Sigmoid colon (tissue), 7 donors: Measurements from ENCODE around the gene FMNL2. TPM values are rescaled to one million over a fixed set of nuclear protein-coding genes. Genes with fewer than 3 reads are reported as not detected.

Source experiments
- DNase-seq: peaks from one replicate; pipeline ENCODE4 v3.0.0-alpha.2; 2019
- H3K27ac ChIP-seq, 4 donors: fragments of 200-600 bp; sonication (generic); one replicate each; pipeline ENCODE4 v1.5.1; 2016 to 2019; ENCODE audit warnings: mild to moderate bottlenecking in 1 of 4
- H3K27me3 ChIP-seq, 3 donors: fragments of 200-600 bp; sonication (generic); one replicate each; pipeline ENCODE4 v1.5.1; 2019; ENCODE audit warnings: mild to moderate bottlenecking in 1 of 3
- H3K36me3 ChIP-seq, 4 donors: fragments of 200-600 bp; sonication (generic); one replicate each; pipeline ENCODE4 v1.5.1; 2016 to 2019
- H3K4me1 ChIP-seq, 4 donors: fragments of 200-600 bp; sonication (generic); one replicate each; pipeline ENCODE4 v1.5.1; 2017 to 2019
- H3K4me3 ChIP-seq, 4 donors: fragments of 200-600 bp; sonication (generic); one replicate each; pipeline ENCODE4 v1.5.1; 2017 to 2019; ENCODE audit warnings: mild to moderate bottlenecking in 2 of 4, moderate library complexity in 1 of 4
- H3K9me3 ChIP-seq, 4 donors: fragments of 200-600 bp in 3 of 4; sonication (generic) in 3 of 4; one replicate each; pipeline versions ENCODE4 v1.5.1 to v1.6.1; 2013 to 2019
- EP300 ChIP-seq, 4 donors: sonication (generic); formaldehyde crosslinking; IDR thresholded peaks; one replicate each; pipeline ENCODE4 v1.6.1; 2017; ENCODE audit warnings: antibody characterized with exemption in 4 of 4
- POLR2A ChIP-seq, 2 donors: fragments of 450-650 bp; IDR thresholded peaks; one replicate each; pipeline ENCODE4 v1.6.1; 2016; ENCODE audit warnings: antibody characterized with exemption in 2 of 2, mild to moderate bottlenecking in 2 of 2, moderate library complexity in 2 of 2
- POLR2AphosphoS5 ChIP-seq, 4 donors: sonication (generic); formaldehyde crosslinking; IDR thresholded peaks; one replicate each; pipeline ENCODE4 v1.6.1; 2017; ENCODE audit warnings: antibody characterized with exemption in 4 of 4
- WGBS, 2 donors: extraction: QIAGEN DNeasy Blood & Tissue Kit; methylation state at CpG; one replicate each; pipeline ENCODE4 v1.1.7; 2013; 5-methylcytosine and 5-hydroxymethylcytosine counted together
- intact Hi-C: fragments of 100-400 bp; cut with DNase I; formaldehyde crosslinking; loops from one replicate; pipeline ENCODE4 v1.15.1; 2023
- polyA plus RNA-seq, 3 donors: library from polyadenylated mRNA; stranded (reverse); fragments of 200-250 nt; gene quantifications; one replicate each; pipeline ENCODE4 v1.2.3, GENCODE V29; 2013
- total RNA-seq, 4 donors: library from RNA; depleted of rRNA; stranded (reverse); fragments of >200 nt; gene quantifications; one replicate each; pipeline ENCODE4 v1.1.0, GENCODE V29; 2016
- TF ChIP-seq, protein P1 (sequence below), 4 experiments: fragments of 450-650 bp in 3 of 4; fragments of 200-600 bp in 1 of 4; IDR thresholded peaks; one replicate each; pipeline ENCODE4 v1.5.1; 2016 to 2019; ENCODE audit warnings: antibody characterized with exemption in 4 of 4, mild to moderate bottlenecking in 3 of 4, moderate library complexity in 2 of 4
- donor health status: healthy with polysubstance abuse.
- donor health status: Bipolar disorder and iron deficiency.
- donor health status: healthy.

The FMNL2 gene
- total and polyA plus RNA-seq, 7 donors, result 9.4 to 30.5 (median 17.8) TPM

DNA sequence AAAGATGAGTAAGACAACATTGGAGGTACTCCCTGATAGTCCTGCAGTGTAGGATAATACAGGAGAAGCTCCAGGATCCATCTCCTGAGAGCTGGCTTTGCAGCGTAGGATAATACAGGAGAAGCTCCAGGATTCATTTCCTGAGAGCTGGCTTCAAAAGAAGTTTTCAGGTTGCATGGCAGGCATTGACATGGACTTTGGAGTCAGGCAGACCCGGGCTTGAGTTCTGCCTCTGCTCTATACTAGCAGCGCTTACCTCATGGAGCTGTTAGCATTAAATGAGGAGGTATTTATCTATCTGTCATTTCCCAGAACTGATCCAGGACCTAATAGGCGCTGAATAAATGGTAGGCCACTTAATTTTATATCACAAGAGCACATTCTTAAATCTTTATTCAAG lies 97.8 kb downstream of the FMNL2 start:
- no peaks in the 10 kb centered on the region for H3K9me3 ChIP-seq
- peaks cover 0 to 44% (median 30%) of the 10 kb centered on the region in 4 donors for H3K4me1 ChIP-seq
- H3K4me3 ChIP-seq, result no peak overlapping the region
- no peak for DNase-seq
- H3K27me3 ChIP-seq, result no peaks in the 10 kb centered on the region
- H3K36me3 ChIP-seq, result no peaks in the 10 kb centered on the region
- WGBS, 2 donors, result 85 to 90% methylated on average over 4 of the region's 4 CpGs
- intact Hi-C loops, result no loop called here
- no peak for TF ChIP-seq POLR2AphosphoS5 (IDR thresholded peaks at IDR 0.05)
- H3K27ac ChIP-seq, result peak overlapping the region in 3 of 4 donors; percentile 2 to 38 (median 35)

DNA sequence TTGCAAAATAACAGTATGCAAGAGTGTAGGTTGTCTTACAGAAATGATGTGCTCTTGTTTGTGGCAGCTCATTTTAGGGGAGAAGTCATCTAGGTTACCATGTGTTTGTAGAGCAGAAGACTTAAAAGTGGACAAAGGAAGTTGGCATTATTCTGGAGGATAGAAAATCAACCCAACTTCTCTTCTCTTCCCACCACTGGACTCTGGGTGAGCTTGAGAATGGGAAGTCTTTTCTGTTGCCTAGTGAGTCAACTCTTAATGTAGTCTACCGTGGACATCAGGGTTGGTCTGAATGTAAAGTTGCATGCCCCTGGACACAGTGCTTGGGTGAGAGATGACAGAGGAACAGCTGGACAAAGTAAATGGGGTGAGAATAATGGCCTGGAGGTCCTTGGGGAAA lies 98.3 kb downstream of the FMNL2 start:
- WGBS, 2 donors, result 91 to 93% methylated on average over 1 of the region's 1 CpG
- Histone ChIP-seq H3K4me3 (no peak overlapping the region), H3K27me3 (no peaks in the 10 kb centered on the region), H3K4me1 (peaks cover 0 to 43% (median 30%) of the 10 kb centered on the region in 4 donors), H3K27ac (peak overlapping the region in 2 of 4 donors; percentile 35 to 38), H3K36me3 (no peaks in the 10 kb centered on the region), H3K9me3 (no peaks in the 10 kb centered on the region)
- TF ChIP-seq, protein P1, sequence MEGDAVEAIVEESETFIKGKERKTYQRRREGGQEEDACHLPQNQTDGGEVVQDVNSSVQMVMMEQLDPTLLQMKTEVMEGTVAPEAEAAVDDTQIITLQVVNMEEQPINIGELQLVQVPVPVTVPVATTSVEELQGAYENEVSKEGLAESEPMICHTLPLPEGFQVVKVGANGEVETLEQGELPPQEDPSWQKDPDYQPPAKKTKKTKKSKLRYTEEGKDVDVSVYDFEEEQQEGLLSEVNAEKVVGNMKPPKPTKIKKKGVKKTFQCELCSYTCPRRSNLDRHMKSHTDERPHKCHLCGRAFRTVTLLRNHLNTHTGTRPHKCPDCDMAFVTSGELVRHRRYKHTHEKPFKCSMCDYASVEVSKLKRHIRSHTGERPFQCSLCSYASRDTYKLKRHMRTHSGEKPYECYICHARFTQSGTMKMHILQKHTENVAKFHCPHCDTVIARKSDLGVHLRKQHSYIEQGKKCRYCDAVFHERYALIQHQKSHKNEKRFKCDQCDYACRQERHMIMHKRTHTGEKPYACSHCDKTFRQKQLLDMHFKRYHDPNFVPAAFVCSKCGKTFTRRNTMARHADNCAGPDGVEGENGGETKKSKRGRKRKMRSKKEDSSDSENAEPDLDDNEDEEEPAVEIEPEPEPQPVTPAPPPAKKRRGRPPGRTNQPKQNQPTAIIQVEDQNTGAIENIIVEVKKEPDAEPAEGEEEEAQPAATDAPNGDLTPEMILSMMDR (IDR thresholded peaks at IDR 0.05), result no peak
- no peak for TF ChIP-seq POLR2A (IDR thresholded peaks at IDR 0.05)
- no peak for TF ChIP-seq POLR2AphosphoS5 (IDR thresholded peaks at IDR 0.05)
- no peak for TF ChIP-seq EP300 (IDR thresholded peaks at IDR 0.05)
- DNase-seq, result no peak
- intact Hi-C loops, result no loop called here

DNA sequence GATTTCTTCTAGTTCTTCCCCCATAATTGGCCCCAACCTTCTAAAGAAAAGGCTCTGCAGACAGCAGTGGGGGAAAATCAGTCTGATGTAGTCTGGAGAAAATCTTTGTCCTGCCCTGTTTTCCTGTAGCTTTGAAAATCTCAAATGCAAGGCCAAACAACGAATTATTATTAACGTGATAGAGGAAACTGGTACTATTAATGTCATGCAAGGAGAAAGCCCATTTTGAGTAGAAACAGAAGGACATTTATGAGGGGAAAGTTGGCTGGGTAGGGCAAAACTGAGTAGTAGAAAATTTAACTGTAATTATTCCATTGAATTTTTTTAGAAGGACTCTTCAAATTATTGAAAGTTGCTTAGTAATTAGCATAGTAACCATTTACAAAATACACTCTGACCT lies 98.8 kb downstream of the FMNL2 start:
- Histone ChIP-seq H3K27me3 (no peaks in the 10 kb centered on the region), H3K4me3 (no peak overlapping the region), H3K36me3 (no peaks in the 10 kb centered on the region), H3K4me1 (peaks cover 0 to 39% (median 31%) of the 10 kb centered on the region in 4 donors), H3K9me3 (no peaks in the 10 kb centered on the region), H3K27ac (peak overlapping the region in 2 of 4 donors; percentile 35 to 38)
- intact Hi-C loops, result no loop called here
- no peak for DNase-seq
- WGBS, 2 donors, result 77 to 95% methylated on average over 2 of the region's 2 CpGs
- TF ChIP-seq, protein P1 (IDR thresholded peaks at IDR 0.05), result no peak
- TF ChIP-seq EP300 (IDR thresholded peaks at IDR 0.05), result peak in 3 of 4 donors; percentile 12 to 71 (median 60)
- peak; percentile 79 to 97 (median 92) for TF ChIP-seq POLR2AphosphoS5 (IDR thresholded peaks at IDR 0.05)
- no peak for TF ChIP-seq POLR2A (IDR thresholded peaks at IDR 0.05)

- Histone ChIP-seq H3K27me3 (no peaks in the 10 kb centered on the region), H3K36me3 (no peaks in the 10 kb centered on the region), H3K27ac (no peak overlapping the region), H3K4me3 (no peak overlapping the region), H3K9me3 (no peaks in the 10 kb centered on the region), H3K4me1 (peaks cover 0 to 40% (median 32%) of the 10 kb centered on the region in 4 donors)
- WGBS, 2 donors, result 94 to 96% methylated on average over 1 of the region's 1 CpG
- intact Hi-C loops, result no loop called here
- DNase-seq, result no peak
- TF ChIP-seq, protein P1 (IDR thresholded peaks at IDR 0.05), result no peak
- no peak for TF ChIP-seq EP300 (IDR thresholded peaks at IDR 0.05)
Observed at GRCh38 chr2:152434395-152435182, 99.6 kb downstream of the FMNL2 start.

GRCh38 chr2:152436148-152436547 lies 101.2 kb downstream of the FMNL2 start:
- no peak for DNase-seq
- H3K27me3 ChIP-seq, result no peaks in the 10 kb centered on the region

More at GRCh38 chr2:152436148-152436547, 101.2 kb downstream of the FMNL2 start:
- 92 to 97% methylated on average over 1 of the region's 1 CpG for WGBS, 2 donors
- Histone ChIP-seq H3K9me3 (no peaks in the 10 kb centered on the region), H3K4me3 (no peak overlapping the region), H3K36me3 (no peaks in the 10 kb centered on the region), H3K27ac (no peak overlapping the region), H3K4me1 (peaks cover 0 to 42% (median 30%) of the 10 kb centered on the region in 4 donors)
- intact Hi-C loops, result no loop called here
- TF ChIP-seq POLR2A (IDR thresholded peaks at IDR 0.05) (no peak), EP300 (IDR thresholded peaks at IDR 0.05) (no peak), POLR2AphosphoS5 (IDR thresholded peaks at IDR 0.05) (no peak)
- TF ChIP-seq, protein P1 (IDR thresholded peaks at IDR 0.05), result no peak
